Hematopoietic multipotent progenitor cell treated with erythropoietin and hydrocortisone succinate and interleukin-3 and kit ligand, for 6 days (in vitro differentiated cells): ENCODE results near the gene NBAS.

Experiments used
- DNase-seq: peaks from one replicate; pipeline ENCODE4 v3.0.0-alpha.2; 2015

The NBAS gene

DNA sequence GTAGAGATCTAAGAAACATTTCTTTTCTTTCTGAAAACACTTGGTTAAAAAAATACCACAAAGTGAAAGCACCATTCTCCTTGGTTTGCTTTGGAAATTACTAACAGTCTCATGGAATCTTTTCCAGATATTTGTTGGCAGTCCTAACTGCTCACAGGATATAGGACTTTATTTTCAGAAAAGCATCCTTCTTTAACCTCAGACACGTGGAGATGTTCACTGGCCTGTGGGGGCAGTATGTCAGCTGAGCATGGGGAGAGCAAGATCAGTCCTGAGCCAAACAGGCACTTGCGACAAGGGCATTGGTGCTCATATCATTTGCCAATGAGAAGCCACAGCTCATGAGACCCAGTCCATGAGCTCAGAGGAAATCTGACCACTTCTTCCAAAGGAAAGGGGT, 371.9 kb downstream of the NBAS start:
- peak; percentile 12 for DNase-seq

- DNase-seq, result no peak
Measured at GRCh38 chr2:15187702-15188101, 373.4 kb downstream of the NBAS start.

GRCh38 chr2:15186118-15186517, 375.0 kb downstream of the NBAS start:
- DNase-seq, result no peak

- no peak for DNase-seq
Measured at GRCh38 chr2:15184491-15184890, 376.6 kb downstream of the NBAS start.

- no peak for DNase-seq
Measured at GRCh38 chr2:15182275-15182674, 378.9 kb downstream of the NBAS start.

- no peak for DNase-seq
Measured at GRCh38 chr2:15181092-15181745, 379.9 kb downstream of the NBAS start.

DNA sequence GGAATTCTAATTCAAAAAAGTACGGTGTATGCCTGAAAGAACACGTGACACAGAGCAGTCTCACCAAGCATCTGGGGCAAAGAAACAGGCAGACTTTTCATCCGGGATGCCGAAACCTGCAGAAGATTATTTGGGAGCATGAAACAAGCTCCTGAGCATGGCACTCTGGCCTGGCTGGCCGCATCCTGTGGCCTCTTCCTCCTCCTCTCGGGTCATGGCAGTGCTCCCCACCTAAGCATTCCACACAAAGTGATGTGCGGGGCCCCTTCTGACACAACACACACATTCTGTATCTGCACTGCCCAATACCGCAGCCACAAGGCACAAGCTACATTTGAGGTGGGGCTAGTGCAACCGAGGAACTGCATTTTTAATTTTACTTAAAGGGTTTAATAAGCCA, 380.8 kb downstream of the NBAS start:
- no peak for DNase-seq

GRCh38 chr2:15178946-15179345, 382.2 kb downstream of the NBAS start:
- DNase-seq, result no peak

- DNase-seq, result peak; percentile 74
Measured at GRCh38 chr2:15177103-15177502, 384.0 kb downstream of the NBAS start.

GRCh38 chr2:15176604-15177003, 384.5 kb downstream of the NBAS start:
- no peak for DNase-seq

DNA sequence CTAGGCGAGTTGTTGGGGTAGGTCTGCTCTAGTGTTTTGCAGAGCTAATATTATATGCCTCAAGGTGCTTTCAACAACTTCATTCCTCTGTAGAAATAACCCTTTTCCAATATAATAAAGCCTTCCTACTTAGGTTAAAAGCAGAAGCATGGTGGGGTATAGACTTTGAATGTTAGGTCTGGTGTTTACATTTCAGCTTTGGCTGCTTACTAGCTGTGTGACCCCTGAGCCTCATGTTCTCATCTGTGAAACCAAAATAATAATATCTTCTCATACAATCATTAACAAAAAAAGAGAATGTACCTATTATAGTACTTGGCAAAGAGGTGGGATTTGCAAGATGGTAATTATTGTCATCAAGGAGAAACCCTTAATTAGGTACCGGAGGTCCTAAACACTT, 386.6 kb downstream of the NBAS start:
- DNase-seq, result no peak

GRCh38 chr2:15173501-15173900, 387.6 kb downstream of the NBAS start:
- DNase-seq, result no peak

DNA sequence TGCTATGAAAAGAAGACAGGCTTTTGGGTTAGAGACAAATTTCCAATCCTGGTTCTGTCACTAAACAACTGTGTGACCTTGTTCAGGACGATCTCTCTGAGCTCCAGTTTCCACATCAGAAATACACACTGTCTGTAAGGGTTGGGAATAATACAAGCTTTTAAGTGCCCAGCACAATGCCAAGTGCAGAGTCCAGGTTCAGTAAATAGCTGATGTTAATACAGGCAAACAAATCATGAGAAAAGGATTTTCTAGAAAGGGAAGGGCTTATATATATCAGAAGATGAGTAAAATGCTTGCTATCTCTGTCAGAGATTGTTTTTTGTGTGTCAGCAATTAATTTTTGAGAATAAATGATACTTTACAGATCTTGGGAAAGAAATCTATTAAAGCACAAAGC, 388.3 kb downstream of the NBAS start:
- no peak for DNase-seq

DNA sequence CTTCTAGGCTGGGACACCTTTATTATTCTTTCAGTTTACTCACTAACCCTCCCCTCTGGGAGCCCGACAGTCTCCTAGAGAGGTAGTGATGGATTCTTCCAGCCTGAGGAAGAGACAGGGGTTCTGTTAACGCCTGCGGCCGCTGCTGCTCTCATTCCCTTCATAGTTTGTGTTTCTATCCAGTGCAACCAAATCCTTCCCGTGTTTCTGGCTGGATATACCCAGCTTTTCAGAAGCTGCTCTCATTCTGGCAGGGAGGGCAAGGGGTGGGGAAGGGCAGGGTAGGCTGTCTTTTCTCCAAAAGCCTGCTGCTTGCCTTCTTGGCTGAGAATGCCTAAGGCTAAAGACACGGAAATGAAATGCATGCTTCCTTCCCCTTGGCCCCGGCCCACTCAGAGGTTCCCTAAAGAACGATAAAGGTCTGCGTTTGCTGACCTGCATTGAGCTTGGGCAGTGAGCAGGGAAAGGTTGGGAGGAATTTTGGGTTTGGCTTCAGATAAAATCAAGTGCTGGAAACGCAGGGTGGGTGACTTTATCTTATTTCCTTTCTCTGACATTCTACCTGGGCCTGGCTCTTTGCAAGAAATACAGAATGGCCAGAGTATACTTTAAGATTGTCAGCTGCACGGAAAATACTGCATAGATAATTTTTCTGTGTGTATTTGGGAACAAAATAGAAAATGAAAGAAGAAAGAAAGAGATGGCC, 390.9 kb downstream of the NBAS start:
- DNase-seq, result no peak

- DNase-seq, result peak; percentile 17
Measured at GRCh38 chr2:15169326-15170069, 391.6 kb downstream of the NBAS start.

DNA sequence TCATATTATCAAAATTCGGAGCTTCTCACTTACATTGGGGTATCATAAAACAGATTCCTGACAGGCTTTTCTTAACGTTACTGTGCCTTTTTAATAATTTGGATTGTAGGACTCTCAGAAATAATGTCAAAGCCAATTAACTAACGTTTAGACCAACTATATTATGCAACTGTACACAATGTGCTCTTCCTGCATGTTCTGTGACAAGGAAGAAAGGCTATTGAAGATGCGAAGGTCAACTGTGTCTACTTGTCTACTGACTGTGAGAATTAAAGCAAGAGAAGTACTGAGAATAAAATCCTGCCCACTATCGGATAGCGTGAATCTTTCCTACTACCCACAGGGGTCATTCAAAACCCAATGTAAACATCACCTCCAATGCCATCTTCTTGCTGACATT, 393.0 kb downstream of the NBAS start:
- DNase-seq, result no peak

DNA sequence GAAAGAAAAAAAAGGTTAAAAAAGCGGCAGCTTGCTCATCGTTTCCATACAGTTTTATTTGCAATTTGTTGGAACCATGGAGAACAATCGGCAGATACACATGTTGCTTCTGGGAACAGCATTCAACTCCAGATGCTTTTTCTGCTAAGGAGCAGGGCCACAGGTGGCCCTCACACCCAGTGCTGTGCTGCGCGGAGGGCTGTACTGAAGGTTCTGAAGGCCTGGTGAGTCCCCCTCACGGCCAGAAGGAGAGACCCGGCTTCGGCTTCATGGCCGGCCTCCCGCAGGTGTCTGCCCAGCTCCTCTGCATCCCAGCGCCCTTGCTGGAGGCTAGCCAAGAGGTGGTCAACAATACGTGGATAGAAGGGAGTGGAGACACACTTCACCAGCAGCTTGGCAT, 394.3 kb downstream of the NBAS start:
- no peak for DNase-seq

- DNase-seq, result no peak
Measured at GRCh38 chr2:15163326-15163725, 397.8 kb downstream of the NBAS start.

GRCh38 chr2:15162620-15163019, 398.5 kb downstream of the NBAS start:
- no peak for DNase-seq

DNA sequence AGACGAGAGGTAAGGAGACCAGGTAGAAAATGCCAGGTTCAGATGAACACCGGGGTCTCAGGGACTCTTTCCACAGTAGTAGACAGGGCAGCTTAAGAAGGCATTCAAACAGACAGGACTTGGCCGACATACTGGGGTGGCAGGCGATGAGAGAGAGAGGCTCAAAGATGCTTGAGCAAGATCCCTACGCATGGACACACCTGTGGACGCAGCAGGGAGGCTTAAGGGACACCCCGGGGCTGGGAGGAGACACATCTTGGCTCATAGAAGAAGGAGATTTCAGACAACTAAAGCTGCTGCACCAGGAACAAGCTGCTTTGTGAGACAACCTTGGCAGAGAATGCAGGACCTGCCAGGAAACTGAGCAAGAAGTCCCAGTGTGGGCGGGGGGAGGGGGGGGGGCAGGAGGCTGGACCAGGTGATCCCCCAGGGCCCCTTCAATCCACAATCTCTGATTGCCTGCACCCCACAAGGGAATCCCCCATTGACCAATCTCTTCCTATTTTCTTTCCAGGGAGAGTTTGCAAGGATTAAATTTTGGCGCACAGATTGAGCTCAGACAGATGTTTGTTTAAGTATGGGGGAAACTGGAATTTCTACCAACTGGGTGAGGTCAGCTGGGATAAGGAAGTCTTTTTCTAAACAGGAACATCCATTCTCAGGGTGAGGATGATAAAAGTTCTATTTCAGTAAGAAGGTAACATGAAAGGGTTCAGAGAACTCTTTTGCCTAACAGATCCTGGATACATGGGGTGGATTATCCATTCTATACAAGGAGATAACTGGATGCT, 400.7 kb downstream of the NBAS start:
- no peak for DNase-seq

- peak; percentile 71 for DNase-seq
Measured at GRCh38 chr2:15159751-15160177, 401.4 kb downstream of the NBAS start.

DNA sequence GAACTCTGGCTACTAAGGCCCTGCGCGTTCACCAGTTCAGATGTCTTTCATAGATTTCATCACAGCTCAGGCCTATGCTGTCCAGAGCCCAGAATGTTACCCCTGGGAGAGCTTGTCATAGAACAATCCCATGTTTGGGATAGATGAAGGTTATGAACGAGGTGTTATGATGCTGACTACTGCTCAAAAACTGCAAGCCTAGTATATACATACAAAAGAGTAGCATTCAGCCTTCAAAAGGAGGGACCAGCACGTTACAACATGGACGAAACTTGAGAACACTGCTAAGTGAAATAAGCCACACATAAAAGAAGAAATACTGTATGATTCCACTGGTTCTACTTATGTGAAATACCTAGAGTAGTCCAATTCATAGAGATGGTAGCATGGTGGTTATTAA, 401.9 kb downstream of the NBAS start:
- no peak for DNase-seq

DNA sequence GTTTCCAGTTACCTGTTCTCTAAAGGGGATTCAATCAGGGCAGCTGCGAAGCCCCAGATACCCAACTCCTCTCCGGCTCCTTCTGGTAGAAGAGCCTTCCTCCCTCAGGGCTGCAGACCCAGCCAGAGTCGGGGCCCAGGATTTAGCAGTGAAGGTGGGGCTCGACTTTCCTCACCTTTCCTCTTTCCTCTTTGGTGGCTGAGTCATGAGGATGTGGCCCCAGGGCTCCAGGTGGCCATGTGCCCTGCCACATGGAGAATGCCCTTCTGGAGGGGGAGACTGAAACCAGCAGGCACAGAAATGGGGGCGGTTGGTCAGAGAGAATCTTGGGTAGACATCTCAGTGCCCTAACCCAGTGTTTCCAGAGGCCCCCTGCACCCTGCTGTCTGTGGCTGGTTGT, 402.6 kb downstream of the NBAS start:
- no peak for DNase-seq
